ENCODE data around the gene PKP2.
"Not testable (repeated sequence)": the region's sequence is repeated elsewhere in the genome, so short reads cannot be mapped to it uniquely, and the experiment has no call there.

PKP2 gene

DNA sequence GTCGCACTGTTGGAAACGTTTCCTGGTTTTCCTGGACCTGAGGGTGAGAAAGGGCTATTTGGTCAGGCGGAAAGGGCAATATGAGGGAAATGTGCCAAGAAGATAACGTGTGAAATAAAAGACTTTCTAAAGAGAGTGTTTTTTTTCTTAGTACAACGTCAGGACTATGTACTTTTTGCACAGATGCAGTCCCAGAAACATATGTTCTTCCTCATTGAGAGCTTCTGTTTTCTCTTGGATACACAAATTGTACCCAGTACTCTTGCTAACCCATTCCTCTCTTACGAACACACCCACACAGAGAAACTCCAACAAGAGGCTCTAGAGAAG lies 669 bp upstream of the PKP2 start:
- Histone ChIP-seq H3K36me3 (no peaks in the 10 kb centered on the region), H3K9me3 (no peaks in the 10 kb centered on the region), H3K9ac (peak overlapping the region; percentile 41; the same call in 1 of the 2 replicates), H3K4me2 (peak overlapping the region; percentile 79), H3K4me3 (peak overlapping the region; percentile 71), H3K27me3 (no peaks in the 10 kb centered on the region), H3K27ac (0 out of 2 replicates have a peak overlapping the region, but pooled peaks have one; percentile 22), H4K20me1 (no peaks in the 10 kb centered on the region), H3K4me1 (no peaks in the 10 kb centered on the region)
- no peak for TF ChIP-seq Cebpa-rat (IDR thresholded peaks at IDR 0.05)

DNA sequence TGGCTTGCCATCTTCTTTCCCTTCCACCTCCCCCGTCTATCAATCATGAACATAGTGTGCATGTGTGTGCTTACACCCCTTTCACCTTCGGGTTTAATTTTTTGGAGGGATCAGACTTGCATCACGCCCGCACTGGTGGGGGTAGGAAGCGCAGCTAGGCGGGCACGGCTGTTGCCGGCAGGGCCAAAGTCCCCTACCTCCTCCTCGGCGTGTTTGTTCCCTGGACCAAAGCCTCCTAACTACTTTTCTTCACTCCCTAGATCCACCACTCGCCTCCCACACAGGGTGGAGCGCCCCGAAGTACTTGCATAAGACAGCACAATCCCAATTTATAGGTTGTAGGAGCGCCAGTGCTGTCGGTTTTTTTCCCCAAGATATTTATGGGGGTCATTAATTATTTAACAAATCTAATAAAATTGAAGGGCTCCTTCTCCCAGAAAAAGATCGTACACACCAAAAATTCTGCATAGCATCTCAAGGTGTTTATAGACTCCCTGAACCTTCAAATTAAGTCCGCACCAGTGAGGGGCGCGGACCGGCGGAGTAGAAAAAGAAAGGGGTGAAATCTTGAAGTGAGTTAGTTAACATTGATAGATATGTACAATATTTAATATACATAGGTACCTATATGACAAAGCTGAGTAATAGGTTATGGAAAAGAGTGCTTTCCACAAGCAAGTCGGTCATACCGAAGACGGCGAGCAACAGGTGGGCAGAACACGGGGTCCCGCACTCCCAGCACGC lies 717 bp downstream of the PKP2 start:
- Histone ChIP-seq H3K27me3 (no peaks in the 10 kb centered on the region), H4K20me1 (no peaks in the 10 kb centered on the region), H3K9me3 (no peaks in the 10 kb centered on the region), H3K4me1 (no peaks in the 10 kb centered on the region), H3K4me2 (peak overlapping the region; percentile 67), H3K4me3 (peak overlapping the region; percentile 71), H3K36me3 (no peaks in the 10 kb centered on the region), H3K9ac (no peak overlapping the region), H3K27ac (no peak overlapping the region)
- no peak for TF ChIP-seq Cebpa-rat (IDR thresholded peaks at IDR 0.05)

- H3K4me3 ChIP-seq = no peak overlapping the region
- no peak overlapping the region for H3K4me2 ChIP-seq
These were observed 2.0 kb downstream of the PKP2 start for GRCh38 chr12:32894566-32894965.

GRCh38 chr12:32893458-32893857 lies 3.1 kb downstream of the PKP2 start:
- no peak overlapping the region for H3K4me3 ChIP-seq
- H3K9ac ChIP-seq = no peak overlapping the region
- H3K9me3 ChIP-seq = no peaks in the 10 kb centered on the region
- H3K4me1 ChIP-seq = no peaks in the 10 kb centered on the region
- H3K27ac ChIP-seq = no peak overlapping the region
- no peaks in the 10 kb centered on the region for H4K20me1 ChIP-seq
- H3K27me3 ChIP-seq = no peaks in the 10 kb centered on the region
- H3K36me3 ChIP-seq = no peaks in the 10 kb centered on the region
- H3K4me2 ChIP-seq = no peak overlapping the region
- no peak for TF ChIP-seq Cebpa-rat (IDR thresholded peaks at IDR 0.05)

More at GRCh38 chr12:32894566-32894965, 2.0 kb downstream of the PKP2 start:
- H3K27me3 ChIP-seq = no peaks in the 10 kb centered on the region
- H3K9me3 ChIP-seq = no peaks in the 10 kb centered on the region
- no peak overlapping the region for H3K27ac ChIP-seq
- no peak for TF ChIP-seq Cebpa-rat (IDR thresholded peaks at IDR 0.05)
- no peaks in the 10 kb centered on the region for H3K36me3 ChIP-seq
- H3K9ac ChIP-seq = no peak overlapping the region
- no peaks in the 10 kb centered on the region for H3K4me1 ChIP-seq
- no peaks in the 10 kb centered on the region for H4K20me1 ChIP-seq

DNA sequence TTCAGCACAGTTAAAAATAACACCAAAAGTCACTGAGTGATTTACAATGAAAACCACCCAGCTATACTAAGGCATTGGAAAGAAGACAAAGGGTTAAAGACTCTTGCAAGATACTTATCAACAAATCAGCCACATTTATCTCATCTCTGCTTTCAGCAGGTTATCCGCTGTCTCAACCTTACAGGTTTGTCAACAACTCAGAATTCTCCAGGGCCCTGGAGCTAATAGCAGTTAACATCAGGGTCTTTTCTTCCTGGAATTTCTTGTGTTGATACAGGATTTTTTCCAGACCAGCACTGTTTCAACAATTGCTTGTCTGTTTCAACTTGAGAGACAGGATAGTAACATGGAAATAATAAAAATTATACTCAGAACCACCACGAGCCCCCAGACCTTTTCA lies 3.5 kb downstream of the PKP2 start:
- no peak overlapping the region for H3K4me2 ChIP-seq
- no peaks in the 10 kb centered on the region for H3K9me3 ChIP-seq
- no peak overlapping the region for H3K9ac ChIP-seq
- H3K4me1 ChIP-seq = no peaks in the 10 kb centered on the region
- no peaks in the 10 kb centered on the region for H3K27me3 ChIP-seq
- no peak overlapping the region for H3K4me3 ChIP-seq
- no peak overlapping the region for H3K27ac ChIP-seq
- H4K20me1 ChIP-seq = no peaks in the 10 kb centered on the region
- no peak for TF ChIP-seq Cebpa-rat (IDR thresholded peaks at IDR 0.05)
- H3K36me3 ChIP-seq = no peaks in the 10 kb centered on the region

GRCh38 chr12:32892369-32892768 lies 4.2 kb downstream of the PKP2 start:
- H3K9ac ChIP-seq, H4K20me1 ChIP-seq, H3K27me3 ChIP-seq, H3K36me3 ChIP-seq, H3K4me1 ChIP-seq, H3K27ac ChIP-seq, H3K4me3 ChIP-seq, H3K9me3 ChIP-seq, H3K4me2 ChIP-seq: not testable (repeated sequence)

DNA sequence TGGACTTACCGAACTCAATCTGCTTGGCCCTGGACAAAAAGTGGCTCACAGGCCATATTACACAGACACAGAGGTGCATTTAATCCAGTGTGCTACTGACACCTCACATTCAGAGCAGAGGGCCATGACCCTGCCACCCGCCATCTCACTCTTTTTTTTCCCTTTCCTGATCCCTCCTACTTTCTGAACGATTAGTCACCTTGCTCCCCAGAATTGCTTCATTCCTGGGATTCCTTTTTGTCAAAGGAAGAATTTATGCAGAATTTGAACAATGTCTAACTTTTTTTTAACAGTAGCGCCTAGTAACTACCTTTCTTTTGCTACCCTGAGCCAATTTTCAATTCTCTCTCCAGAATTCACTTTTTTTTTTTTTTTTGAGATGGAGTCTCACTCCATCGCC lies 4.6 kb downstream of the PKP2 start:
- H3K4me3 ChIP-seq = no peak overlapping the region
- H3K27ac ChIP-seq = no peak overlapping the region
- H4K20me1 ChIP-seq = no peaks in the 10 kb centered on the region
- no peaks in the 10 kb centered on the region for H3K4me1 ChIP-seq
- no peaks in the 10 kb centered on the region for H3K27me3 ChIP-seq
- no peak for TF ChIP-seq Cebpa-rat (IDR thresholded peaks at IDR 0.05)
- no peak overlapping the region for H3K9ac ChIP-seq
- H3K9me3 ChIP-seq = no peaks in the 10 kb centered on the region
- H3K4me2 ChIP-seq = no peak overlapping the region
- no peaks in the 10 kb centered on the region for H3K36me3 ChIP-seq

DNA sequence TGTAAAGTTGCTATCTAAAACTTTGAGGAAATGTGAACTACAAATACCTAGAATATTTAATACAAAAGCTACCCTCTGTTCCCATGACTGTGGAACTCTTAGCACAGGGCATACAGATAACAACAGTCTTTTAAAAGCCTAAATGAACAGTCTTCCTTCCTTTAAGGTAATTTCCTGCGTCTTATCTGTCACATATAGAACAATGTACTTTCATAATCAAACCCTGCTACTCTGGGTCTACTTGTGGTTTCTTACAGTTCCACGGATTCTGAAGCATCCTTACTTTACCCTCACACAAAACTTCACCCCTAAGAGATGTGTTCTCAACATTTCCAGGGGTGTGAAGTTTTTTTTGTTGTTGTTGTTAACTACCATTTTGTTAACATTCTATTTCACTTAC lies 5.1 kb downstream of the PKP2 start:
- H4K20me1 ChIP-seq = no peaks in the 10 kb centered on the region
- no peaks in the 10 kb centered on the region for H3K36me3 ChIP-seq
- no peak for TF ChIP-seq Cebpa-rat (IDR thresholded peaks at IDR 0.05)
- no peak overlapping the region for H3K4me3 ChIP-seq
- no peak overlapping the region for H3K9ac ChIP-seq
- no peak overlapping the region for H3K27ac ChIP-seq
- no peaks in the 10 kb centered on the region for H3K27me3 ChIP-seq
- H3K9me3 ChIP-seq = no peaks in the 10 kb centered on the region
- no peaks in the 10 kb centered on the region for H3K4me1 ChIP-seq
- no peak overlapping the region for H3K4me2 ChIP-seq

DNA sequence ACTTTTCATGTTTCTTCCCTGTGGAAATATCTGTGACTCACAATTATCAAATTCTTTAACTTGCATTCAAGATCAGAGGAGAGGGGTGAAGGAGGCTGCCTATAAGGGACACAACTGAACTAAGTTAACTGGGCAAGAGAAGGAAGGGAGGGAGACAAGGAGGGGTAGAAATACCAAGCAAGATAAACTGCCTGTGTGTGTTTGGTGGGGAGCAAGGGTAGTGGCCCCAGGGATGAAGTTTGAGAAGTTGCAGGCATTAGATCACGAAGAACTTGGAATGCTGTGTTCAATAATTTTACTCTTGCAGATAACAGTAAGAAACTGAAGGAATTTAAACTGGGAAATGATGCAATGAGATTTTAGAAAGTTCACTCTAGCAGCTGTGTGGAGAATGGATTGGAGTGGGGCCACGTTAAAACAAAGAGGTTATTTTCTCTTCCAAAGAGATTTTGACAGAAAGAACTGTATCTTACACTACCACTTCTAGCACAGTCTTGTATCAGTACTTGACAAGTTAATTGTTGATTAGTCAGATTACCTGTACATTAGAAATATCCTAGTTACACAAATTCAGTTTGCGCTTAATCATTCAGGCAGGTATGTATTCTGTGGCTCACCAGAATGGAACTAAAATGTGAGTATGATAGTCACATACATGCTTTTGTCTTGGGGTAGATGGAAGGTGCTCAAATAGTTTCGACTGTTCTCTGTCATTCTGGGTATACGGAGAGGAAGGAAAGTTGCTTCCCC lies 7.4 kb downstream of the PKP2 start:
- Histone ChIP-seq H3K4me1 (no peaks in the 10 kb centered on the region), H3K36me3 (no peaks in the 10 kb centered on the region), H4K20me1 (no peaks in the 10 kb centered on the region), H3K4me3 (no peak overlapping the region), H3K9ac (no peak overlapping the region), H3K4me2 (no peak overlapping the region), H3K27me3 (no peaks in the 10 kb centered on the region), H3K27ac (no peak overlapping the region), H3K9me3 (no peaks in the 10 kb centered on the region)
- no peak for TF ChIP-seq Cebpa-rat (IDR thresholded peaks at IDR 0.05)

- no peaks in the 10 kb centered on the region for H3K9me3 ChIP-seq
- H3K4me2 ChIP-seq = no peak overlapping the region
- no peaks in the 10 kb centered on the region for H3K36me3 ChIP-seq
- H4K20me1 ChIP-seq = no peaks in the 10 kb centered on the region
- no peaks in the 10 kb centered on the region for H3K4me1 ChIP-seq
- no peak overlapping the region for H3K4me3 ChIP-seq
- no peak for TF ChIP-seq Cebpa-rat (IDR thresholded peaks at IDR 0.05)
- H3K27me3 ChIP-seq = no peaks in the 10 kb centered on the region
- no peak overlapping the region for H3K9ac ChIP-seq
- no peak overlapping the region for H3K27ac ChIP-seq
These were observed 9.5 kb downstream of the PKP2 start for GRCh38 chr12:32887058-32887457.

Data from BLaER1 (cell line).